ENCODE results near the gene TRIO. TPM values are rescaled to one million over a fixed set of nuclear protein-coding genes. Genes with fewer than 3 reads are reported as not detected.

TRIO gene
- total and polyA plus RNA-seq, 10 of the 15 experiments (the other 5 are each of a cell fraction or from before 2014, with no cell fraction given): 5.1 to 96.4 (median 44.6) TPM

DNA sequence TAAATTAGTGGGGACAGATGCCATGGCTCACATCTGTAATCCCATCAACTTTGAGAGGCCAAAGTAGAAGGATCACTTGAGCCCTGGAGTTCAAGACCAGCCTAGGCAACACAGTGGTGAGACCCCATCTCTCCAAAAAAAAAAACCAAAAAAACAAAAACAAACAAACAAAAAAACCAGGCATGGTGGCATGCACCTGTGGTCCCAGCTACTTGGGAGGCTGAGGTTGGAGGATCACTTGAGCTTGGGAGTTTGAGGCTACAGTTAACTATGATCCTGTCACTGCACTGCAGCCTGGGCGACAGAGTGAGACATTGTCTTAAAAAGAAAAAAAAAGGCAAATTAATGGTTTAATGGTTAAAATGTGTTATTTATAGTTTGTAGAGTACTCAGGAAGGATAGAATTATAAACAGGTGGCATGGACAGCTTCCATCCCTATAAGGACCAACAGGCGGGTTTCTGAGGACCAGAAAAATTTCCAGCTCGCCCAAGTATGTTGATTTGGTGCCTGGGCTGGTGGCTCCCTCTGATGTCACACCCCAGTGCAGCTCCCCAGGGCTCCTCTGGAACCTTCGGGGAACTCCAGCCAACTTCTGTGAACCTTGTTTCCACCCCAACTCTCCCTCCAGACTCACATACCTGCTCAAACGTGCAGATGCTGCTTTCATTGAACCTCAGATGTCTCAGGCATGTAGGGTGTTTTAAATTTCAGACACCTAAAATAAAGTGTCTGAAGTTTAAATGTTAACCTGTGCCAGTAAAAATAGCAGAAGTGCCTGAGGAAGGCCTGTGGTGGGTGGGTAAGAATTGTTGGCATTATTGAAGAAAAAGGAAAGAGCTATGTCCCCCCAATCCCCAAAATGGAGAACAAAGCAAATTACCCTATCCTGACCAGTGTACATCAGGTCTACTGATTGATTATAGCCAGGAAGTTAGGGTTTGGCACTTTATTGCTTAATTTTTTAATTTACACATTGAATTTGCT lies 69.0 kb downstream of the TRIO start (continued):
- TF ChIP-seq MYB (IDR thresholded peaks at IDR 0.05; ENCODE audit: borderline replicate concordance, low read depth, low read length): 0 out of 2 replicates have a peak, but pooled peaks have one; percentile 36
- TF ChIP-seq PML (IDR thresholded peaks at IDR 0.05; ENCODE audit: low read length): no peak
- TF ChIP-seq STAT1 (conservative IDR thresholded peaks at IDR 0.05): no peak
- TF ChIP-seq, protein P1, sequence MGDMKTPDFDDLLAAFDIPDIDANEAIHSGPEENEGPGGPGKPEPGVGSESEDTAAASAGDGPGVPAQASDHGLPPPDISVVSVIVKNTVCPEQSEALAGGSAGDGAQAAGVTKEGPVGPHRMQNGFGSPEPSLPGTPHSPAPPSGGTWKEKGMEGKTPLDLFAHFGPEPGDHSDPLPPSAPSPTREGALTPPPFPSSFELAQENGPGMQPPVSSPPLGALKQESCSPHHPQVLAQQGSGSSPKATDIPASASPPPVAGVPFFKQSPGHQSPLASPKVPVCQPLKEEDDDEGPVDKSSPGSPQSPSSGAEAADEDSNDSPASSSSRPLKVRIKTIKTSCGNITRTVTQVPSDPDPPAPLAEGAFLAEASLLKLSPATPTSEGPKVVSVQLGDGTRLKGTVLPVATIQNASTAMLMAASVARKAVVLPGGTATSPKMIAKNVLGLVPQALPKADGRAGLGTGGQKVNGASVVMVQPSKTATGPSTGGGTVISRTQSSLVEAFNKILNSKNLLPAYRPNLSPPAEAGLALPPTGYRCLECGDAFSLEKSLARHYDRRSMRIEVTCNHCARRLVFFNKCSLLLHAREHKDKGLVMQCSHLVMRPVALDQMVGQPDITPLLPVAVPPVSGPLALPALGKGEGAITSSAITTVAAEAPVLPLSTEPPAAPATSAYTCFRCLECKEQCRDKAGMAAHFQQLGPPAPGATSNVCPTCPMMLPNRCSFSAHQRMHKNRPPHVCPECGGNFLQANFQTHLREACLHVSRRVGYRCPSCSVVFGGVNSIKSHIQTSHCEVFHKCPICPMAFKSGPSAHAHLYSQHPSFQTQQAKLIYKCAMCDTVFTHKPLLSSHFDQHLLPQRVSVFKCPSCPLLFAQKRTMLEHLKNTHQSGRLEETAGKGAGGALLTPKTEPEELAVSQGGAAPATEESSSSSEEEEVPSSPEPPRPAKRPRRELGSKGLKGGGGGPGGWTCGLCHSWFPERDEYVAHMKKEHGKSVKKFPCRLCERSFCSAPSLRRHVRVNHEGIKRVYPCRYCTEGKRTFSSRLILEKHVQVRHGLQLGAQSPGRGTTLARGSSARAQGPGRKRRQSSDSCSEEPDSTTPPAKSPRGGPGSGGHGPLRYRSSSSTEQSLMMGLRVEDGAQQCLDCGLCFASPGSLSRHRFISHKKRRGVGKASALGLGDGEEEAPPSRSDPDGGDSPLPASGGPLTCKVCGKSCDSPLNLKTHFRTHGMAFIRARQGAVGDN (IDR thresholded peaks at IDR 0.05): no peak
- TF ChIP-seq RAD21 (IDR thresholded peaks at IDR 0.05; ENCODE audit: insufficient read depth, low read depth, low read length): 0 out of 2 replicates have a peak, but pooled peaks have one; percentile 36
- TF ChIP-seq ZNF622 (IDR thresholded peaks at IDR 0.05): no peak
- no peak for TF ChIP-seq NFXL1 (IDR thresholded peaks at IDR 0.05; ENCODE audit: borderline replicate concordance)
- TF ChIP-seq SP1 (IDR thresholded peaks at IDR 0.05; ENCODE audit: low read depth, low read length): peak; percentile 6
- peak; percentile 65; the same call in 1 of the 2 replicates for TF ChIP-seq TAF1 (IDR thresholded peaks at IDR 0.05; ENCODE audit: borderline replicate concordance, low read depth, low read length)
- TF ChIP-seq KDM1A (IDR thresholded peaks at IDR 0.05; ENCODE audit: borderline replicate concordance): no peak
- TF ChIP-seq, protein P2, sequence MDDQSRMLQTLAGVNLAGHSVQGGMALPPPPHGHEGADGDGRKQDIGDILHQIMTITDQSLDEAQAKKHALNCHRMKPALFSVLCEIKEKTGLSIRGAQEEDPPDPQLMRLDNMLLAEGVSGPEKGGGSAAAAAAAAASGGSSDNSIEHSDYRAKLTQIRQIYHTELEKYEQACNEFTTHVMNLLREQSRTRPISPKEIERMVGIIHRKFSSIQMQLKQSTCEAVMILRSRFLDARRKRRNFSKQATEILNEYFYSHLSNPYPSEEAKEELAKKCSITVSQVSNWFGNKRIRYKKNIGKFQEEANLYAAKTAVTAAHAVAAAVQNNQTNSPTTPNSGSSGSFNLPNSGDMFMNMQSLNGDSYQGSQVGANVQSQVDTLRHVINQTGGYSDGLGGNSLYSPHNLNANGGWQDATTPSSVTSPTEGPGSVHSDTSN (IDR thresholded peaks at IDR 0.05; ENCODE audit: insufficient replicate concordance, low read depth, low read length): no peak
- TF ChIP-seq, protein P3, sequence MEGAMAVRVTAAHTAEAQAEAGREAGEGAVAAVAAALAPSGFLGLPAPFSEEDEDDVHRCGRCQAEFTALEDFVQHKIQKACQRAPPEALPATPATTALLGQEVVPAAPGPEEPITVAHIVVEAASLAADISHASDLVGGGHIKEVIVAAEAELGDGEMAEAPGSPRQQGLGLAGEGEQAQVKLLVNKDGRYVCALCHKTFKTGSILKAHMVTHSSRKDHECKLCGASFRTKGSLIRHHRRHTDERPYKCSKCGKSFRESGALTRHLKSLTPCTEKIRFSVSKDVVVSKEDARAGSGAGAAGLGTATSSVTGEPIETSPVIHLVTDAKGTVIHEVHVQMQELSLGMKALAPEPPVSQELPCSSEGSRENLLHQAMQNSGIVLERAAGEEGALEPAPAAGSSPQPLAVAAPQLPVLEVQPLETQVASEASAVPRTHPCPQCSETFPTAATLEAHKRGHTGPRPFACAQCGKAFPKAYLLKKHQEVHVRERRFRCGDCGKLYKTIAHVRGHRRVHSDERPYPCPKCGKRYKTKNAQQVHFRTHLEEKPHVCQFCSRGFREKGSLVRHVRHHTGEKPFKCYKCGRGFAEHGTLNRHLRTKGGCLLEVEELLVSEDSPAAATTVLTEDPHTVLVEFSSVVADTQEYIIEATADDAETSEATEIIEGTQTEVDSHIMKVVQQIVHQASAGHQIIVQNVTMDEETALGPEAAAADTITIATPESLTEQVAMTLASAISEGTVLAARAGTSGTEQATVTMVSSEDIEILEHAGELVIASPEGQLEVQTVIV (IDR thresholded peaks at IDR 0.05; ENCODE audit: borderline replicate concordance, partially characterized antibody): no peak
- TF ChIP-seq DPF2 (IDR thresholded peaks at IDR 0.05): no peak
- TF ChIP-seq MYC (IDR thresholded peaks at IDR 0.05; ENCODE audit: insufficient read depth, insufficient read length, insufficient replicate concordance, low read length, severe bottlenecking): no peak
- peak; percentile 89 for TF ChIP-seq EED (IDR thresholded peaks at IDR 0.05; ENCODE audit: low read depth)
- no peak for TF ChIP-seq SUZ12 (IDR thresholded peaks at IDR 0.05; ENCODE audit: unreplicated experiment)
- TF ChIP-seq FOXM1 (IDR thresholded peaks at IDR 0.05; ENCODE audit: low read depth, low read length): peak; percentile 16; the same call in 1 of the 2 replicates
- no peak for TF ChIP-seq RBBP5 (conservative IDR thresholded peaks at IDR 0.05)
- no peak for TF ChIP-seq NR2C2 (IDR thresholded peaks at IDR 0.05; ENCODE audit: borderline replicate concordance, control insufficient read depth, insufficient read length, low read depth)
- no peak for TF ChIP-seq HDAC6 (IDR thresholded peaks at IDR 0.05; ENCODE audit: unreplicated experiment)
